Keratinocyte (primary cell): ENCODE data around the gene ANO2. TPM values are rescaled to one million over a fixed set of nuclear protein-coding genes. Genes with fewer than 3 reads are reported as not detected.

ENCODE experiments used
- DNase-seq: peaks from one replicate; pipeline ENCODE4 v3.0.0-alpha.2; 2011; ENCODE audit warnings: low read depth, missing footprints, low spot score
- FAIRE-seq: peaks from 2 replicates; lab custom pipeline; 2011; peaks lifted over from hg19 to GRCh38; lab: Jason Lieb, UNC
- H2AFZ ChIP-seq: 2 replicates; pipeline ENCODE4 v1.6.0; 2012; ENCODE audit warnings: low read length, control low read depth, inconsistent platforms; ENCODE audit not compliant: control insufficient read depth
- H3K27ac ChIP-seq: 2 replicates; pipeline ENCODE4 v1.5.1; 2011; ENCODE audit warnings: low read length; ENCODE audit not compliant: control insufficient read depth, insufficient read depth
- H3K27me3 ChIP-seq: 3 replicates; pipeline ENCODE4 v1.6.0; 2011; ENCODE audit warnings: low read length; ENCODE audit not compliant: control insufficient read depth, insufficient read depth; ENCODE audit errors: extremely low read depth
- H3K36me3 ChIP-seq, 2 experiments: 2 replicates in 1 of 2; 3 replicates in 1 of 2; pipeline ENCODE4 v1.5.1; 2011; ENCODE audit warnings: low read length in 2 of 2, mild to moderate bottlenecking in 1 of 2; ENCODE audit not compliant: control insufficient read depth in 2 of 2, insufficient read depth in 2 of 2; ENCODE audit errors: extremely low read depth in 1 of 2
- H3K4me1 ChIP-seq: 3 replicates; pipeline ENCODE4 v1.5.1; 2011; ENCODE audit warnings: low read length; ENCODE audit not compliant: control insufficient read depth, insufficient read depth; ENCODE audit errors: extremely low read depth
- H3K4me2 ChIP-seq: 3 replicates; pipeline ENCODE4 v1.6.0; 2011; ENCODE audit warnings: low read depth, low read length; ENCODE audit not compliant: control insufficient read depth, insufficient read depth; ENCODE audit errors: extremely low read depth
- H3K4me3 ChIP-seq, 3 experiments: fragments of 200-600 bp in 1 of 3; sonication (generic) in 1 of 3; 2 replicates in 2 of 3; 3 replicates in 1 of 3; pipeline ENCODE4 v1.5.1; 2011 to 2016; ENCODE audit warnings: low read length in 3 of 3, mild to moderate bottlenecking in 3 of 3, control low read depth in 2 of 3, inconsistent platforms in 1 of 3, low read depth in 1 of 3, mixed read lengths in 1 of 3, mixed run types in 1 of 3, moderate library complexity in 1 of 3; ENCODE audit not compliant: control insufficient read depth in 2 of 3, insufficient read depth in 2 of 3; ENCODE audit errors: extremely low read depth in 1 of 3
- H3K79me2 ChIP-seq: 2 replicates; pipeline ENCODE4 v1.6.0; 2012; ENCODE audit warnings: low read length; ENCODE audit not compliant: control insufficient read depth, insufficient read depth
- H3K9ac ChIP-seq: 3 replicates; pipeline ENCODE4 v1.6.0; 2011; ENCODE audit warnings: low read length; ENCODE audit not compliant: control insufficient read depth, insufficient read depth; ENCODE audit errors: extremely low read depth
- H3K9me1 ChIP-seq: 3 replicates; pipeline ENCODE4 v1.6.0; 2011; ENCODE audit warnings: low read length; ENCODE audit not compliant: control insufficient read depth, insufficient read depth; ENCODE audit errors: extremely low read depth
- H3K9me3 ChIP-seq: 2 replicates; pipeline ENCODE4 v1.5.1; 2012; ENCODE audit warnings: low read depth, low read length; ENCODE audit not compliant: control insufficient read depth
- H4K20me1 ChIP-seq: 3 replicates; pipeline ENCODE4 v1.6.0; 2011; ENCODE audit warnings: low read length; ENCODE audit not compliant: control insufficient read depth, insufficient read depth; ENCODE audit errors: extremely low read depth
- EZH2 ChIP-seq: IDR thresholded peaks from one replicate; pipeline ENCODE4 v1.6.1; 2012; ENCODE audit warnings: inconsistent platforms, mild to moderate bottlenecking, low read length, moderate library complexity
- dilution Hi-C: fragments of 300-500 bp; cut with MboI; formaldehyde crosslinking; loops from one replicate; pipeline ENCODE4 v1.7.0; 2020; ENCODE audit warnings: low sequenced_read_pairs; ENCODE audit not compliant: extremely low pct_ligation_motif_present
- polyA plus RNA-seq, 5 experiments: library from polyadenylated mRNA; depleted of rRNA in 3 of 5; stranded (reverse) in 3 of 5; stranded (forward) in 1 of 5; unstranded in 1 of 5; fragments of >200 nt; gene quantifications; 1 replicate in 1 of 5; 2 replicates in 3 of 5; 3 replicates in 1 of 5; pipeline versions ENCODE4 v1.2.1 to v1.2.3, GENCODE V29; 2011 to 2012; ENCODE audit warnings: missing spikeins in 2 of 5, low read depth in 1 of 5, low replicate concordance in 1 of 5
- TF ChIP-seq, protein P1 (sequence below), 3 experiments: IDR thresholded peaks in 1 of 3; conservative IDR thresholded peaks in 1 of 3; optimal IDR thresholded peaks in 1 of 3; 2 replicates in 2 of 3; 3 replicates in 1 of 3; pipeline versions ENCODE3 to v1.5.1; 2011; ENCODE audit warnings: low read length in 3 of 3, mild to moderate bottlenecking in 3 of 3, moderate library complexity in 2 of 3, control low read depth in 1 of 3, inconsistent platforms in 1 of 3; ENCODE audit not compliant: insufficient read depth in 2 of 3; ENCODE audit errors: extremely low read depth in 1 of 3

The ANO2 gene
- polyA plus RNA-seq, 1 donor (not counting 4 experiments of a cell fraction or from before 2014, with no cell fraction given): 0.14 TPM

DNA sequence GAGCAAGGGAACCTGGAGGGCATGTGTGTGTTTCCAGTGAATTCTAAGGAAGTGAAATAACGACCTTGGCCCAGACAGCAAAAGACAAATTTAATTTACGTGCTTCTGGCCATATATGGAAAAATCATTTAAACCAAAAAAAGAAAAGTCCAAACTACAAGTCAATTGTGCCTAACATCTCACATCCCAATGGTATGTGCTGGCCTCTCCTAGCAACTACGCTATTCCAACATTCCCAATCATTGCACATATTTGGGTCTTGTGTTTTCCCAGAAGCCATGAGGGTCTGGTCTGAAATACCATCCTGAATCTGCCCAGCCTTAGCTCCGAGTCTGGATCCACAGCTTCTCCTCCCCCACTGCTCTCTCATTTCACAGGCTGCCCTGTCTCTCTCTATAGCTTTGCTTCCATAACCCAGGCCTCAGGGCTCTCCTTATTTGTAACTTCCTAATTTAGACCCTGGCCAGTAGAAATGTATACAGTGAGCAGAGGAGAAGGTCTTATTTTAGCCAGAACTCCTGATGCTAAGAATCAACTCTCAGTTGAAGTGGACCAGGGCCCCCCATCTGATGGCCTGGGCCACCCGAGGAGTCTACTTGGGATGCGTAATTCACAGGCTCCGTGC is 224.6 kb downstream of the ANO2 start:
- DNase-seq (no peak), FAIRE-seq (no peak)
- Histone ChIP-seq H3K9ac (no peak overlapping the region), H4K20me1 (no peaks in the 10 kb centered on the region), H3K4me3 (no peak overlapping the region), H3K27ac (no peak overlapping the region), H3K9me3 (no peaks in the 10 kb centered on the region), H3K9me1 (no peaks in the 10 kb centered on the region), H3K36me3 (no peaks in the 10 kb centered on the region), H3K4me2 (no peak overlapping the region), H2AFZ (no peak overlapping the region), H3K27me3 (no peaks in the 10 kb centered on the region), H3K79me2 (no peaks in the 10 kb centered on the region), H3K4me1 (no peaks in the 10 kb centered on the region)
- dilution Hi-C loops: no loop called here
- TF ChIP-seq, protein P1, sequence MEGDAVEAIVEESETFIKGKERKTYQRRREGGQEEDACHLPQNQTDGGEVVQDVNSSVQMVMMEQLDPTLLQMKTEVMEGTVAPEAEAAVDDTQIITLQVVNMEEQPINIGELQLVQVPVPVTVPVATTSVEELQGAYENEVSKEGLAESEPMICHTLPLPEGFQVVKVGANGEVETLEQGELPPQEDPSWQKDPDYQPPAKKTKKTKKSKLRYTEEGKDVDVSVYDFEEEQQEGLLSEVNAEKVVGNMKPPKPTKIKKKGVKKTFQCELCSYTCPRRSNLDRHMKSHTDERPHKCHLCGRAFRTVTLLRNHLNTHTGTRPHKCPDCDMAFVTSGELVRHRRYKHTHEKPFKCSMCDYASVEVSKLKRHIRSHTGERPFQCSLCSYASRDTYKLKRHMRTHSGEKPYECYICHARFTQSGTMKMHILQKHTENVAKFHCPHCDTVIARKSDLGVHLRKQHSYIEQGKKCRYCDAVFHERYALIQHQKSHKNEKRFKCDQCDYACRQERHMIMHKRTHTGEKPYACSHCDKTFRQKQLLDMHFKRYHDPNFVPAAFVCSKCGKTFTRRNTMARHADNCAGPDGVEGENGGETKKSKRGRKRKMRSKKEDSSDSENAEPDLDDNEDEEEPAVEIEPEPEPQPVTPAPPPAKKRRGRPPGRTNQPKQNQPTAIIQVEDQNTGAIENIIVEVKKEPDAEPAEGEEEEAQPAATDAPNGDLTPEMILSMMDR (optimal IDR thresholded peaks at IDR 0.05 in 1 of 3, IDR thresholded peaks at IDR 0.05 in 1 of 3, conservative IDR thresholded peaks at IDR 0.05 in 1 of 3; ENCODE audit: extremely low read depth in 1 of 3, insufficient read depth in 2 of 3, low read length in 3 of 3): no peak
- no peak for TF ChIP-seq EZH2

DNA sequence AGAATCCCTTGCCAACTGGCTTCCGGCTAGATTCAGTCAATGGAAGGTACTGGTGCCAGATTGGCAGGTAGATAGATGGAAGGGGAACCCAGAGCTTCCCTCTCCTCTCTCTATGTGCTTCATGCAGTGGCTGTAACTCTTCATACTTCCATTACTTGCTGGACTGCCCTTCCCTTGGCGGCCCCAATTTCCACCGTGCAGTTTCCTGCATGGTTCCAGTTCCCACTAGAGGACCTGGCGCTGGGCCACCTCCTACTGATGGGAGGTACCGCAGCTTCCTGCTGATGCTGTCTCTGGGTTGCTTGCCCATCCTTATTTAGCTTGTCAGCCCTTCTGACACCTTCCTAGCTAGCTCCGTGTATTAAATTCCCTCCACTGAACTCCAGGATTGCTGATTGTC is 226.4 kb downstream of the ANO2 start:
- H3K9me1 ChIP-seq: no peaks in the 10 kb centered on the region
- no peaks in the 10 kb centered on the region for H3K27me3 ChIP-seq
- H3K4me2 ChIP-seq: no peak overlapping the region
- no peaks in the 10 kb centered on the region for H4K20me1 ChIP-seq
- H3K79me2 ChIP-seq: no peaks in the 10 kb centered on the region
- dilution Hi-C loops: no loop called here
- H3K27ac ChIP-seq: no peak overlapping the region
- no peak for DNase-seq
- H3K9me3 ChIP-seq: no peaks in the 10 kb centered on the region
- FAIRE-seq: no peak
- H3K9ac ChIP-seq: no peak overlapping the region
- H3K4me1 ChIP-seq: no peaks in the 10 kb centered on the region
- H3K4me3 ChIP-seq: no peak overlapping the region
- H3K36me3 ChIP-seq: no peaks in the 10 kb centered on the region
- TF ChIP-seq EZH2: no peak
- TF ChIP-seq, protein P1 (optimal IDR thresholded peaks at IDR 0.05 in 1 of 3, IDR thresholded peaks at IDR 0.05 in 1 of 3, conservative IDR thresholded peaks at IDR 0.05 in 1 of 3; ENCODE audit: extremely low read depth in 1 of 3, insufficient read depth in 2 of 3, low read length in 3 of 3): no peak
- H2AFZ ChIP-seq: no peak overlapping the region
